HCT116 (cell line): Measurements from ENCODE around the gene TRAF3.

Experiments used
- EZH2 ChIP-seq: fragments of 200-600 bp; sonication (generic); IDR thresholded peaks from 2 replicates; pipeline ENCODE4 v1.6.1; 2017; ENCODE audit warnings: antibody characterized with exemption, mixed run types
- FOSL1 ChIP-seq: IDR thresholded peaks from 2 replicates; pipeline ENCODE4 v1.6.1; 2012; ENCODE audit warnings: low read depth
- POLR2A ChIP-seq: IDR thresholded peaks from 2 replicates; pipeline ENCODE4 v1.7.0; 2011; ENCODE audit warnings: borderline replicate concordance; ENCODE audit not compliant: insufficient read depth, insufficient read length; ENCODE audit errors: extremely low read depth
- POLR2AphosphoS5 ChIP-seq: IDR thresholded peaks from 2 replicates; pipeline ENCODE4 v1.6.1; 2011; ENCODE audit warnings: mild to moderate bottlenecking, low read depth, low read length, moderate library complexity
- SP1 ChIP-seq: IDR thresholded peaks from 2 replicates; pipeline ENCODE4 v1.6.1; 2012; ENCODE audit warnings: low read depth
- SRF ChIP-seq: IDR thresholded peaks from 2 replicates; pipeline ENCODE4 v1.6.1; 2012; ENCODE audit warnings: low read depth
- TCF7L2 ChIP-seq: IDR thresholded peaks from 2 replicates; pipeline ENCODE4 v1.7.0; 2011; ENCODE audit warnings: borderline replicate concordance, inconsistent platforms; ENCODE audit not compliant: insufficient read depth, insufficient read length; ENCODE audit errors: extremely low read depth
- YY1 ChIP-seq: IDR thresholded peaks from 2 replicates; pipeline ENCODE4 v1.6.1; 2011; ENCODE audit warnings: low read length, low read depth, moderate library complexity, mild to moderate bottlenecking; ENCODE audit not compliant: insufficient replicate concordance; ENCODE audit errors: extremely low read depth
- ZFX ChIP-seq: fragments of 450-650 bp; IDR thresholded peaks from 2 replicates; pipeline ENCODE4 v1.6.1; 2017
- TF ChIP-seq, protein P1 (sequence below), 3 experiments: fragments of 200-600 bp in 1 of 3; sonication (generic) in 1 of 3; IDR thresholded peaks in 2 of 3; conservative IDR thresholded peaks in 1 of 3; 2 replicates each; pipeline ENCODE4 v1.5.1; 2012 to 2017; ENCODE audit warnings: low read depth in 2 of 3, low read length in 2 of 3, antibody characterized with exemption in 1 of 3, borderline replicate concordance in 1 of 3, control low read depth in 1 of 3, mild to moderate bottlenecking in 1 of 3, mixed read lengths in 1 of 3, mixed run types in 1 of 3, moderate library complexity in 1 of 3; ENCODE audit not compliant: insufficient read depth in 1 of 3

DNA sequence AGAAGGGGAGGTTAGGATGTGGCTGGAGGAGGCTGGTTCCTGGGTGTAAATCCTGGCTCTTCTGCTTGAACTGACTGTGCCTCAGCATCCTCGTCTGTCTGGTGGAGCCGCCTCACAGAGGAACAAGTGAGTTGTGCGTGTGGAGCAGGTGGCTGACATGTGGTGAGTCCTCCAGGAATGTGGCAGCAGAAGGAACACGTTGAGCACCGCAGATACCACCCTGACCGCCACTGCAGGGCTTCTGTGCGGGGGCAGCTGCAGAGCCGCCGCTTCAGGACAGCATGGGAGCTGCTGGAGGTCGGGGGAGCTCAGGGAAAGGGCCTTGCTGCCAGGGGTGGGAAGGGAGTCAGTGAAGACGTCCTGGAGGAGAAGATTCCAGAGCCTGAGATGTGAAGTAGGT is 48.9 kb downstream of the TRAF3 start:
- TF ChIP-seq EZH2 = no peak
- TF ChIP-seq, protein P1, sequence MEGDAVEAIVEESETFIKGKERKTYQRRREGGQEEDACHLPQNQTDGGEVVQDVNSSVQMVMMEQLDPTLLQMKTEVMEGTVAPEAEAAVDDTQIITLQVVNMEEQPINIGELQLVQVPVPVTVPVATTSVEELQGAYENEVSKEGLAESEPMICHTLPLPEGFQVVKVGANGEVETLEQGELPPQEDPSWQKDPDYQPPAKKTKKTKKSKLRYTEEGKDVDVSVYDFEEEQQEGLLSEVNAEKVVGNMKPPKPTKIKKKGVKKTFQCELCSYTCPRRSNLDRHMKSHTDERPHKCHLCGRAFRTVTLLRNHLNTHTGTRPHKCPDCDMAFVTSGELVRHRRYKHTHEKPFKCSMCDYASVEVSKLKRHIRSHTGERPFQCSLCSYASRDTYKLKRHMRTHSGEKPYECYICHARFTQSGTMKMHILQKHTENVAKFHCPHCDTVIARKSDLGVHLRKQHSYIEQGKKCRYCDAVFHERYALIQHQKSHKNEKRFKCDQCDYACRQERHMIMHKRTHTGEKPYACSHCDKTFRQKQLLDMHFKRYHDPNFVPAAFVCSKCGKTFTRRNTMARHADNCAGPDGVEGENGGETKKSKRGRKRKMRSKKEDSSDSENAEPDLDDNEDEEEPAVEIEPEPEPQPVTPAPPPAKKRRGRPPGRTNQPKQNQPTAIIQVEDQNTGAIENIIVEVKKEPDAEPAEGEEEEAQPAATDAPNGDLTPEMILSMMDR (IDR thresholded peaks at IDR 0.05 in 2 of 3, conservative IDR thresholded peaks at IDR 0.05 in 1 of 3; ENCODE audit: borderline replicate concordance in 1 of 3, insufficient read depth in 1 of 3, low read depth in 2 of 3, low read length in 2 of 3) = no peak
- no peak for TF ChIP-seq POLR2A
- TF ChIP-seq TCF7L2 = no peak
- TF ChIP-seq FOSL1 = no peak
- no peak for TF ChIP-seq YY1
- TF ChIP-seq SP1 = no peak
- no peak for TF ChIP-seq POLR2AphosphoS5
- no peak for TF ChIP-seq ZFX
- TF ChIP-seq SRF = no peak
